HCT116 (cell line): ENCODE measurements around the gene VSTM2B. TPM values are rescaled to one million over a fixed set of nuclear protein-coding genes. Genes with fewer than 3 reads are reported as not detected.

Experiments
- ATAC-seq: fragments of 200-7000 bp; cut with Tn5 transposase; 2 replicates; pipeline ENCODE4 v1.9.1; 2020; ENCODE audit warnings: mild to moderate bottlenecking, moderate library complexity
- BruUV-seq: library from RNA; stranded (reverse); fragments of 400-500 nt; replicated peaks from 2 replicates; lab custom pipeline; 2021; lab: Mats Ljungman, UMichigan
- CTCF ChIA-PET: fragments of 300-600 bp; sonication (Branson Sonifier 250); formaldehyde crosslinking; loops from one replicate; lab custom pipeline; 2021; ENCODE audit warnings: antibody characterized with exemption; lab: Charles Lee
- POLR2A ChIA-PET: fragments of 300-600, 350-600 bp; sonication (Branson Sonifier 250); formaldehyde crosslinking; loops from one replicate; lab custom pipeline; 2021; ENCODE audit warnings: antibody characterized with exemption; lab: Charles Lee
- RAD21 ChIA-PET, 2 experiments: fragments of 300-600 bp; sonication (Branson Sonifier 250); formaldehyde crosslinking; loops; one replicate each; lab custom pipeline; 2023; ENCODE audit warnings: low total read pairs in 2 of 2; ENCODE audit not compliant: uncharacterized antibody in 2 of 2, unreplicated experiment in 2 of 2, low non-redundant PET in 1 of 2; lab: Charles Lee
- DNase-seq: peaks from one replicate; pipeline ENCODE4 v3.0.0-alpha.2; 2010; ENCODE audit warnings: low read depth, low spot score
- H2AFZ ChIP-seq: fragments of 200-600 bp; shearing (Covaris generic), sonication (generic); 2 replicates; pipeline ENCODE4 v1.6.1; 2017; ENCODE audit warnings: low read depth, mixed run types, mixed read lengths, antibody characterized with exemption, low read length; ENCODE audit not compliant: poor library complexity, severe bottlenecking
- H3K27ac ChIP-seq: 2 replicates; pipeline ENCODE4 v1.5.1; 2012; ENCODE audit warnings: low read depth, low read length
- H3K27me3 ChIP-seq: fragments of 200-600 bp; sonication (generic); 2 replicates; pipeline ENCODE4 v1.6.1; 2016; ENCODE audit warnings: mixed run types, low read length, mixed read lengths; ENCODE audit not compliant: insufficient read depth
- H3K36me3 ChIP-seq, 2 experiments: fragments of 200-500 bp in 1 of 2; fragments of 200-600 bp in 1 of 2; sonication (Bioruptor generic) in 1 of 2; sonication (generic) in 1 of 2; 2 replicates each; pipeline versions ENCODE4 v1.5.1 to v1.6.1; 2014 to 2016; ENCODE audit warnings: low read length in 2 of 2, inconsistent platforms in 1 of 2, mixed read lengths in 1 of 2, mixed run types in 1 of 2; ENCODE audit not compliant: insufficient read depth in 2 of 2, control insufficient read depth in 1 of 2
- H3K4me1 ChIP-seq, 2 experiments: fragments of 200-600 bp in 1 of 2; sonication (generic) in 1 of 2; 2 replicates each; pipeline versions ENCODE4 v1.5.1 to v1.6.1; 2012 to 2017; ENCODE audit warnings: low read length in 2 of 2, inconsistent platforms in 1 of 2, mild to moderate bottlenecking in 1 of 2, mixed read lengths in 1 of 2, mixed run types in 1 of 2, moderate library complexity in 1 of 2; ENCODE audit not compliant: insufficient read depth in 2 of 2, control insufficient read depth in 1 of 2
- H3K4me2 ChIP-seq: fragments of 200-600 bp; sonication (generic); 2 replicates; pipeline ENCODE4 v1.6.1; 2017; ENCODE audit warnings: mixed run types, low read length, mixed read lengths
- H3K4me3 ChIP-seq, 2 experiments: fragments of 200-600 bp in 1 of 2; sonication (generic) in 1 of 2; replicated peaks in 1 of 2; 2 replicates each; pipeline ENCODE4 v1.5.1; 2011 to 2016; ENCODE audit warnings: low read length in 2 of 2, control low read depth in 1 of 2, low read depth in 1 of 2, mild to moderate bottlenecking in 1 of 2, mixed read lengths in 1 of 2, mixed run types in 1 of 2
- H3K79me2 ChIP-seq: fragments of 200-600 bp; sonication (generic); 2 replicates; pipeline ENCODE4 v1.6.1; 2017; ENCODE audit warnings: mild to moderate bottlenecking, mixed run types, low read length, moderate library complexity, mixed read lengths; ENCODE audit not compliant: insufficient read depth
- H3K9ac ChIP-seq: fragments of 200-600 bp; sonication (generic); 2 replicates; pipeline ENCODE4 v1.6.1; 2016; ENCODE audit warnings: low read length, mixed read lengths
- H3K9me2 ChIP-seq: fragments of 200-600 bp; sonication (generic), shearing (Covaris generic); 2 replicates; pipeline ENCODE4 v1.6.1; 2017; ENCODE audit warnings: mixed run types, mild to moderate bottlenecking, moderate library complexity; ENCODE audit not compliant: insufficient read depth
- H3K9me3 ChIP-seq, 2 experiments: fragments of 200-500 bp in 1 of 2; fragments of 200-600 bp in 1 of 2; sonication (Bioruptor generic) in 1 of 2; sonication (generic) in 1 of 2; 2 replicates each; pipeline ENCODE4 v1.6.1; 2014 to 2017; ENCODE audit warnings: low read length in 2 of 2, mixed read lengths in 2 of 2, inconsistent platforms in 1 of 2, low read depth in 1 of 2, mild to moderate bottlenecking in 1 of 2, mixed run types in 1 of 2, moderate library complexity in 1 of 2; ENCODE audit not compliant: control insufficient read depth in 1 of 2, insufficient read depth in 1 of 2
- H4K20me1 ChIP-seq: fragments of 200-600 bp; sonication (generic), shearing (Covaris generic); 2 replicates; pipeline ENCODE4 v1.6.1; 2017; ENCODE audit warnings: mixed run types, mild to moderate bottlenecking, moderate library complexity; ENCODE audit not compliant: insufficient read depth
- ATF3 ChIP-seq: IDR thresholded peaks from 2 replicates; pipeline ENCODE4 v1.6.1; 2012
- CEBPB ChIP-seq: IDR thresholded peaks from 2 replicates; pipeline ENCODE4 v1.6.1; 2012; ENCODE audit warnings: low read depth
- CTCF ChIP-seq, 3 experiments: fragments of 200-600 bp in 1 of 3; sonication (generic) in 1 of 3; IDR thresholded peaks in 2 of 3; conservative IDR thresholded peaks in 1 of 3; 2 replicates each; pipeline ENCODE4 v1.5.1; 2012 to 2017; ENCODE audit warnings: low read depth in 2 of 3, low read length in 2 of 3, antibody characterized with exemption in 1 of 3, borderline replicate concordance in 1 of 3, control low read depth in 1 of 3, mild to moderate bottlenecking in 1 of 3, mixed read lengths in 1 of 3, mixed run types in 1 of 3, moderate library complexity in 1 of 3; ENCODE audit not compliant: insufficient read depth in 1 of 3
- EGR1 ChIP-seq: IDR thresholded peaks from 2 replicates; pipeline ENCODE4 v1.6.1; 2012; ENCODE audit warnings: low read depth
- EZH2 ChIP-seq: fragments of 200-600 bp; sonication (generic); IDR thresholded peaks from 2 replicates; pipeline ENCODE4 v1.6.1; 2017; ENCODE audit warnings: antibody characterized with exemption, mixed run types
- EZH2phosphoT487 ChIP-seq: fragments of 200-600 bp; IDR thresholded peaks from 2 replicates; pipeline ENCODE4 v1.6.1; 2018; ENCODE audit warnings: antibody characterized with exemption, borderline replicate concordance
- JUND ChIP-seq: IDR thresholded peaks from 2 replicates; pipeline ENCODE4 v1.6.1; 2012
- MAX ChIP-seq: IDR thresholded peaks from 2 replicates; pipeline ENCODE4 v1.6.1; 2012
- POLR2A ChIP-seq: IDR thresholded peaks from 2 replicates; pipeline ENCODE4 v1.7.0; 2011; ENCODE audit warnings: borderline replicate concordance; ENCODE audit not compliant: insufficient read depth, insufficient read length; ENCODE audit errors: extremely low read depth
- POLR2AphosphoS5 ChIP-seq: IDR thresholded peaks from 2 replicates; pipeline ENCODE4 v1.6.1; 2011; ENCODE audit warnings: mild to moderate bottlenecking, low read depth, low read length, moderate library complexity
- RAD21 ChIP-seq: IDR thresholded peaks from 2 replicates; pipeline ENCODE4 v1.6.1; 2012; ENCODE audit warnings: low read depth, mild to moderate bottlenecking
- TCF7L2 ChIP-seq: IDR thresholded peaks from 2 replicates; pipeline ENCODE4 v1.7.0; 2011; ENCODE audit warnings: borderline replicate concordance, inconsistent platforms; ENCODE audit not compliant: insufficient read depth, insufficient read length; ENCODE audit errors: extremely low read depth
- ZBTB33 ChIP-seq: IDR thresholded peaks from 2 replicates; pipeline ENCODE4 v1.6.1; 2011; ENCODE audit warnings: mild to moderate bottlenecking, low read length, moderate library complexity; ENCODE audit not compliant: insufficient replicate concordance; ENCODE audit errors: extremely low read depth
- ZFX ChIP-seq: fragments of 450-650 bp; IDR thresholded peaks from 2 replicates; pipeline ENCODE4 v1.6.1; 2017
- ZNF274 ChIP-seq: fragments of 200-500 bp; sonication (Bioruptor generic); IDR thresholded peaks from 2 replicates; pipeline ENCODE4 v1.6.1; 2014; ENCODE audit warnings: mild to moderate bottlenecking, low read depth, low read length, inconsistent platforms
- intact Hi-C: fragments of 100-400 bp; cut with micrococcal nuclease; formaldehyde crosslinking; loops from 2 replicates; pipeline ENCODE4 v1.10.0; 2022
- total RNA-seq: library from RNA; stranded (reverse); gene quantifications from one replicate; pipeline ENCODE4 v1.2.1, GENCODE V29; 2021; ENCODE audit not compliant: unreplicated experiment

VSTM2B gene
- total RNA-seq, 1 experiment from 2014 or later = not detected

- no peak for TF ChIP-seq ZFX
- TF ChIP-seq ZBTB33 = no peak
- TF ChIP-seq TCF7L2 = no peak
- TF ChIP-seq EGR1 = no peak
- no peak for TF ChIP-seq POLR2A
- TF ChIP-seq POLR2AphosphoS5 = no peak
- TF ChIP-seq ATF3 = no peak
- no peak for TF ChIP-seq EZH2
- TF ChIP-seq CTCF (IDR thresholded peaks at IDR 0.05 in 2 of 3, conservative IDR thresholded peaks at IDR 0.05 in 1 of 3; ENCODE audit: borderline replicate concordance in 1 of 3, insufficient read depth in 1 of 3, low read depth in 2 of 3, low read length in 2 of 3) = no peak
- TF ChIP-seq EZH2phosphoT487 = no peak
- no peak for TF ChIP-seq CEBPB
- TF ChIP-seq ZNF274 = no peak
- no peak for TF ChIP-seq MAX
- no peak for TF ChIP-seq RAD21
- no peak for TF ChIP-seq JUND
- H3K4me2 ChIP-seq = no peak overlapping the region
- ATAC-seq (no peak), DNase-seq (no peak)
- H3K27ac ChIP-seq = no peak overlapping the region
- no peaks in the 10 kb centered on the region for H3K79me2 ChIP-seq
- H3K4me3 ChIP-seq = no peak overlapping the region
- no peak overlapping the region for H3K9ac ChIP-seq
- ChIA-PET CTCF (no interaction called here), POLR2A (no interaction called here), RAD21 (no interaction called here)
- peaks cover 23% of the 10 kb centered on the region; the same call in 1 of the 2 replicates for H3K27me3 ChIP-seq
- H3K4me1 ChIP-seq = peaks cover 0 to 8% of the 10 kb centered on the region in 2 experiments; a peak in 1 of 4 replicates
- H4K20me1 ChIP-seq = no peaks in the 10 kb centered on the region
- no peaks in the 10 kb centered on the region for H3K36me3 ChIP-seq
- intact Hi-C loops = loop anchor here (5.0 kb wide), 1 partner anchor 58 kb away; no protein-coding TSS in a partner anchor
- H3K9me2 ChIP-seq = no peaks in the 10 kb centered on the region
- no peak overlapping the region for H2AFZ ChIP-seq
- H3K9me3 ChIP-seq = no peaks in the 10 kb centered on the region
- no TSS peak for BruUV-seq
Observed at GRCh38 chr19:29524912-29525831, 622 bp upstream of the VSTM2B start.
